GM23338 (cell line): ENCODE results near the gene SORL1-AS1.

Source experiments
- ETS1 ChIP-seq: IDR thresholded peaks from 2 replicates; pipeline ENCODE4 v1.6.1; 2016; ENCODE audit warnings: antibody characterized with exemption
- JUNB ChIP-seq: IDR thresholded peaks from one replicate; pipeline ENCODE4 v1.6.1; 2016; ENCODE audit warnings: antibody characterized with exemption; ENCODE audit not compliant: unreplicated experiment
- NANOG ChIP-seq: IDR thresholded peaks from 2 replicates; pipeline ENCODE4 v1.6.1; 2016; ENCODE audit warnings: antibody characterized with exemption, borderline replicate concordance
- POLR2AphosphoS5 ChIP-seq: IDR thresholded peaks from 2 replicates; pipeline ENCODE4 v1.6.1; 2016; ENCODE audit warnings: antibody characterized with exemption, low read depth
- REST ChIP-seq: IDR thresholded peaks from one replicate; pipeline ENCODE4 v1.6.1; 2018; ENCODE audit warnings: antibody characterized with exemption; ENCODE audit not compliant: unreplicated experiment
- STAT1 ChIP-seq: IDR thresholded peaks from one replicate; pipeline ENCODE4 v1.6.1; 2016; ENCODE audit warnings: antibody characterized with exemption; ENCODE audit not compliant: unreplicated experiment
- ZNF114 ChIP-seq: fragments of 250-450 bp; sonication (Bioruptor Pico); IDR thresholded peaks from 2 replicates; pipeline ENCODE4 v1.5.0; 2020; ENCODE audit warnings: mild to moderate bottlenecking, moderate library complexity
- ZNF462 ChIP-seq: fragments of 250-450 bp; sonication (Bioruptor Pico); IDR thresholded peaks from 2 replicates; pipeline ENCODE4 v1.5.0; 2020; ENCODE audit warnings: mild to moderate bottlenecking, moderate library complexity

Gene SORL1-AS1

GRCh38 chr11:121478226-121478894 lies 25.6 kb upstream of the SORL1-AS1 start (continued):
- TF ChIP-seq ZNF462 (CRISPR knock-in tag) (no peak), ETS1 (no peak), ZNF114 (no peak), NANOG (no peak), STAT1 (no peak), POLR2AphosphoS5 (no peak), REST (no peak), JUNB (no peak)
